H1 (cell line): ENCODE results near the gene RNF166. TPM values are rescaled to one million over a fixed set of nuclear protein-coding genes. Genes with fewer than 3 reads are reported as not detected.
"Not testable (repeated sequence)": the region's sequence is repeated elsewhere in the genome, so short reads cannot be mapped to it uniquely, and the experiment has no call there.

Experiments used
- CTCF ChIA-PET: fragments of 300-600 bp; sonication (Branson Sonifier 250); formaldehyde crosslinking; loops from one replicate; lab custom pipeline; 2021; ENCODE audit not compliant: partially characterized antibody; lab: Charles Lee
- POLR2A ChIA-PET: fragments of 300-600 bp; sonication (Branson Sonifier 250); formaldehyde crosslinking; loops from one replicate; lab custom pipeline; 2021; ENCODE audit warnings: inconsistent platforms; ENCODE audit not compliant: partially characterized antibody; lab: Charles Lee
- DNase-seq, 2 experiments: peaks; one replicate each; pipeline versions ENCODE4 v3.0.0 to v3.0.0-alpha.2; 2010 to 2022; ENCODE audit warnings: low spot score in 2 of 2, low read depth in 1 of 2, mixed read lengths in 1 of 2
- FAIRE-seq: peaks from 2 replicates; lab custom pipeline; 2011; peaks lifted over from hg19 to GRCh38; lab: Jason Lieb, UNC
- H2AFZ ChIP-seq: 2 replicates; pipeline ENCODE4 v1.8.1; 2012; ENCODE audit warnings: low read length, inconsistent platforms
- H2AK5ac ChIP-seq: 2 replicates; pipeline ENCODE4 v1.6.1; 2013; ENCODE audit warnings: low read depth, low read length
- H2BK120ac ChIP-seq: replicated peaks from 2 replicates; pipeline ENCODE3; 2013; ENCODE audit warnings: low read depth, low read length, inconsistent platforms
- H2BK12ac ChIP-seq: 2 replicates; pipeline ENCODE4 v1.6.1; 2013; ENCODE audit warnings: low read depth, low read length
- H2BK15ac ChIP-seq: 2 replicates; pipeline ENCODE4 v1.6.1; 2013; ENCODE audit warnings: low read length
- H2BK20ac ChIP-seq: 2 replicates; pipeline ENCODE4 v1.6.1; 2013; ENCODE audit warnings: low read length
- H2BK5ac ChIP-seq: 2 replicates; pipeline ENCODE4 v1.6.1; 2013; ENCODE audit warnings: low read depth, low read length
- H3K14ac ChIP-seq: 2 replicates; pipeline ENCODE4 v1.6.1; 2013; ENCODE audit warnings: inconsistent platforms; ENCODE audit not compliant: insufficient read length
- H3K18ac ChIP-seq: 2 replicates; pipeline ENCODE4 v1.6.1; 2013; ENCODE audit warnings: low read length; ENCODE audit errors: extremely low read depth
- H3K23ac ChIP-seq: 2 replicates; pipeline ENCODE4 v1.6.1; 2013; ENCODE audit warnings: inconsistent platforms; ENCODE audit not compliant: insufficient read length
- H3K23me2 ChIP-seq: 2 replicates; pipeline ENCODE4 v1.6.1; 2013; ENCODE audit warnings: low read depth, low read length
- H3K27ac ChIP-seq: 2 replicates; pipeline ENCODE4 v1.6.1; 2011; ENCODE audit warnings: low read depth, low read length, inconsistent platforms
- H3K27me3 ChIP-seq, 4 experiments: replicated peaks in 1 of 4; 1 replicate in 1 of 4; 2 replicates in 3 of 4; pipeline versions ENCODE4 v1.6.1 to v1.8.1; 2011 to 2013; ENCODE audit warnings: low read length in 3 of 4, mild to moderate bottlenecking in 3 of 4, inconsistent platforms in 2 of 4, mixed read lengths in 2 of 4, moderate library complexity in 1 of 4; ENCODE audit not compliant: control insufficient read depth in 3 of 4, insufficient read depth in 3 of 4; ENCODE audit errors: extremely low read depth in 1 of 4
- H3K36me3 ChIP-seq, 4 experiments: 2 replicates each; pipeline versions ENCODE4 v1.6.1 to v1.8.1; 2011 to 2013; ENCODE audit warnings: mild to moderate bottlenecking in 4 of 4, low read length in 3 of 4, moderate library complexity in 2 of 4, control low read depth in 1 of 4, inconsistent platforms in 1 of 4; ENCODE audit not compliant: insufficient read depth in 4 of 4, control insufficient read depth in 2 of 4
- H3K4ac ChIP-seq: replicated peaks from 2 replicates; pipeline ENCODE3; 2013; ENCODE audit warnings: low read length, low read depth, mixed read lengths, inconsistent platforms; ENCODE audit not compliant: insufficient read length
- H3K4me1 ChIP-seq, 4 experiments: replicated peaks in 1 of 4; 1 replicate in 1 of 4; 2 replicates in 3 of 4; pipeline versions ENCODE4 v1.6.1 to v1.8.1; 2011 to 2013; ENCODE audit warnings: low read length in 3 of 4, inconsistent platforms in 2 of 4, mixed read lengths in 1 of 4; ENCODE audit not compliant: insufficient read depth in 4 of 4, control insufficient read depth in 3 of 4
- H3K4me2 ChIP-seq, 2 experiments: 2 replicates each; pipeline versions ENCODE4 v1.6.1 to v1.8.1; 2011 to 2013; ENCODE audit warnings: low read depth in 2 of 2, low read length in 2 of 2, control low read depth in 1 of 2, inconsistent platforms in 1 of 2, mild to moderate bottlenecking in 1 of 2; ENCODE audit not compliant: insufficient read depth in 1 of 2
- H3K4me3 ChIP-seq, 4 experiments: fragments of 200-600, 300-600 bp in 1 of 4; sonication (generic), shearing (Covaris generic), sonication (Bioruptor Twin) in 1 of 4; 2 replicates each; pipeline versions ENCODE4 v1.5.1 to v1.8.1; 2011 to 2016; ENCODE audit warnings: low read length in 4 of 4, low read depth in 3 of 4, control low read depth in 2 of 4, inconsistent platforms in 2 of 4, mild to moderate bottlenecking in 2 of 4, mixed read lengths in 1 of 4, moderate library complexity in 1 of 4; ENCODE audit not compliant: insufficient read depth in 2 of 4; ENCODE audit errors: extremely low read depth in 1 of 4
- H3K56ac ChIP-seq: replicated peaks from 2 replicates; pipeline ENCODE3; 2013; ENCODE audit warnings: low read depth, mild to moderate bottlenecking, mixed read lengths, low read length, inconsistent platforms; ENCODE audit not compliant: insufficient read length
- H3K79me1 ChIP-seq: 2 replicates; pipeline ENCODE4 v1.6.1; 2013; ENCODE audit warnings: low read depth, low read length, control low read depth
- H3K79me2 ChIP-seq, 2 experiments: 2 replicates each; pipeline versions ENCODE4 v1.6.1 to v1.8.1; 2012 to 2013; ENCODE audit warnings: low read length in 2 of 2, mild to moderate bottlenecking in 2 of 2, inconsistent platforms in 1 of 2; ENCODE audit not compliant: insufficient read depth in 2 of 2, control insufficient read depth in 1 of 2
- H3K9ac ChIP-seq, 4 experiments: replicated peaks in 1 of 4; 1 replicate in 1 of 4; 2 replicates in 3 of 4; pipeline versions ENCODE4 v1.6.1 to v1.8.1; 2011 to 2013; ENCODE audit warnings: low read depth in 3 of 4, low read length in 3 of 4, control low read depth in 2 of 4, mild to moderate bottlenecking in 2 of 4, moderate library complexity in 2 of 4, inconsistent platforms in 1 of 4; ENCODE audit errors: extremely low read depth in 1 of 4
- H3K9me3 ChIP-seq, 2 experiments: 2 replicates each; pipeline versions ENCODE4 v1.6.1 to v1.8.1; 2012 to 2013; ENCODE audit warnings: mild to moderate bottlenecking in 2 of 2, moderate library complexity in 2 of 2, control low read depth in 1 of 2, inconsistent platforms in 1 of 2, low read depth in 1 of 2, low read length in 1 of 2, mixed read lengths in 1 of 2; ENCODE audit not compliant: insufficient read depth in 2 of 2
- H4K20me1 ChIP-seq, 2 experiments: replicated peaks in 1 of 2; 2 replicates each; pipeline versions ENCODE3 to v1.8.1; 2011 to 2013; ENCODE audit warnings: inconsistent platforms in 2 of 2, low read length in 2 of 2, mild to moderate bottlenecking in 1 of 2; ENCODE audit not compliant: insufficient read depth in 2 of 2, control insufficient read depth in 1 of 2
- H4K5ac ChIP-seq: 2 replicates; pipeline ENCODE4 v1.6.1; 2013; ENCODE audit warnings: low read length, low read depth, mixed read lengths, inconsistent platforms; ENCODE audit not compliant: insufficient read length
- H4K8ac ChIP-seq: 2 replicates; pipeline ENCODE4 v1.8.0; 2013; ENCODE audit warnings: mild to moderate bottlenecking, moderate library complexity, low read length, inconsistent platforms; ENCODE audit not compliant: insufficient read depth; ENCODE audit errors: extremely low read depth
- H4K91ac ChIP-seq: replicated peaks from 2 replicates; pipeline ENCODE3; 2013; ENCODE audit warnings: low read length, mixed read lengths, inconsistent platforms; ENCODE audit not compliant: insufficient read length
- WGBS, 2 experiments: shearing (Covaris generic) in 1 of 2; methylation state at CpG; one replicate each; pipeline versions ENCODE4 v1.1.6 to v1.1.7; 2013 to 2015; ENCODE audit warnings: low lambda C conversion rate in 2 of 2, mixed read lengths in 2 of 2, inconsistent platforms in 1 of 2, low coverage in 1 of 2, missing lambda C conversion rate in 1 of 2; ENCODE audit not compliant: insufficient replicate concordance in 2 of 2, insufficient coverage in 1 of 2, insufficient read length in 1 of 2; ENCODE audit errors: extremely low coverage in 1 of 2, missing lambda C conversion rate in 1 of 2; 5-methylcytosine and 5-hydroxymethylcytosine counted together
- polyA plus RNA-seq, 7 experiments: library from polyadenylated mRNA; depleted of rRNA in 3 of 7; stranded (reverse) in 5 of 7; unstranded in 2 of 7; fragments of >200 nt in 5 of 7; fragments of 200-250 nt in 2 of 7; gene quantifications; 1 replicate in 5 of 7; 2 replicates in 1 of 7; 4 replicates in 1 of 7; pipeline versions ENCODE4 v1.2.1 to v1.2.3, GENCODE V29; 2011 to 2013; ENCODE audit warnings: missing spikeins in 2 of 7, mixed read lengths in 2 of 7
- total RNA-seq: library from RNA; stranded (reverse); fragmentation: NEBNext Ultra II Directional; extraction: Animal tissue kit (Norgen Biotek cat#: 25700); gene quantifications from 2 replicates; pipeline ENCODE4 v1.2.1, GENCODE V29; 2021

Gene RNF166
- total and polyA plus RNA-seq, 2 of the 8 experiments (the other 6 are each of a cell fraction or from before 2014, with no cell fraction given) = 29.8 to 31.2 TPM

DNA sequence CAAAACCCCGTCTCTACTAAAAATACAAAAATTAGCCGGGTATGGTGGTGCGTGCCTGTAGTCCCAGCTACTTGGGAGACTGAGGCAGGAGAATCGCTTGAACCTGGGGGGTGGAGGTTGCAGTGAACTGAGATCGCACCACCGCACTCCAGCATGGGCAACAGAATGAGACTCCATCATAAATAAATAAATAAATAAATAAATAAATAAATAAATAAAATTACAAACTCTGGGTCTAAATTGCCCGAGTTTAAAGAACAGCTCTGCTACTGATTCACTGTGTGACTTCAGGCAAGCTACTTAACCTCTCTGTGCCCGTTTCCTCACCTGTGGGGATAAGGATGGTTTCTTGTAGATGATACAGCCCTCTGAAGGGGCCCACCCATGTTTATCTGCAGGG lies 36.7 kb downstream of the RNF166 start:
- not testable (repeated sequence) for H4K8ac ChIP-seq, H3K9me3 ChIP-seq, H2BK12ac ChIP-seq, H3K4ac ChIP-seq, DNase-seq, H2BK120ac ChIP-seq, H3K4me2 ChIP-seq, H3K4me1 ChIP-seq, H3K23me2 ChIP-seq, H4K20me1 ChIP-seq, H3K27ac ChIP-seq, H2AFZ ChIP-seq, H3K14ac ChIP-seq, H3K56ac ChIP-seq, H3K9ac ChIP-seq, FAIRE-seq, H3K27me3 ChIP-seq, H3K79me2 ChIP-seq, H2BK5ac ChIP-seq, H3K23ac ChIP-seq, H3K18ac ChIP-seq, H4K5ac ChIP-seq, H2BK20ac ChIP-seq, H2BK15ac ChIP-seq, H2AK5ac ChIP-seq, H3K4me3 ChIP-seq, H3K36me3 ChIP-seq, H3K79me1 ChIP-seq, H4K91ac ChIP-seq
- WGBS, 2 experiments = 86% methylated on average over 8 of the region's 8 CpGs; no CpG with 5 or more reads in 1 of the 2 experiments
- ChIA-PET CTCF (interaction anchor here (4.8 to 9.7 kb wide), 3 partner anchors 11 to 27 kb away, joined by 33 to 87 read pairs (median 37); partner anchors contain the start of gene SNAI3), POLR2A (interaction anchor here (1.2 to 4.2 kb wide), 2 partner anchors 15 to 30 kb away, joined by 4 to 13 read pairs; partner anchors contain the start of gene IL17C)
